Endometrial microvascular endothelial cells (primary cell): ENCODE results near the gene KCNMA1. TPM values are rescaled to one million over a fixed set of nuclear protein-coding genes. Genes with fewer than 3 reads are reported as not detected.

Experiments
- in situ Hi-C: cut with HindIII; loops from 2 replicates; pipeline ENCODE4 v1.10.0; 2017; ENCODE audit warnings: low sequenced_read_pairs, low pct_unique_long_range_greater_than_20kb; ENCODE audit errors: inconsistent ontology term
- total RNA-seq: library from RNA; depleted of rRNA; stranded (reverse); fragments of >200 nt; gene quantifications from one replicate; pipeline ENCODE4 v1.2.3, GENCODE V29; 2015; ENCODE audit errors: inconsistent ontology term

Gene KCNMA1
- total RNA-seq, 1 donor from 2014 or later: 0.09 TPM

DNA sequence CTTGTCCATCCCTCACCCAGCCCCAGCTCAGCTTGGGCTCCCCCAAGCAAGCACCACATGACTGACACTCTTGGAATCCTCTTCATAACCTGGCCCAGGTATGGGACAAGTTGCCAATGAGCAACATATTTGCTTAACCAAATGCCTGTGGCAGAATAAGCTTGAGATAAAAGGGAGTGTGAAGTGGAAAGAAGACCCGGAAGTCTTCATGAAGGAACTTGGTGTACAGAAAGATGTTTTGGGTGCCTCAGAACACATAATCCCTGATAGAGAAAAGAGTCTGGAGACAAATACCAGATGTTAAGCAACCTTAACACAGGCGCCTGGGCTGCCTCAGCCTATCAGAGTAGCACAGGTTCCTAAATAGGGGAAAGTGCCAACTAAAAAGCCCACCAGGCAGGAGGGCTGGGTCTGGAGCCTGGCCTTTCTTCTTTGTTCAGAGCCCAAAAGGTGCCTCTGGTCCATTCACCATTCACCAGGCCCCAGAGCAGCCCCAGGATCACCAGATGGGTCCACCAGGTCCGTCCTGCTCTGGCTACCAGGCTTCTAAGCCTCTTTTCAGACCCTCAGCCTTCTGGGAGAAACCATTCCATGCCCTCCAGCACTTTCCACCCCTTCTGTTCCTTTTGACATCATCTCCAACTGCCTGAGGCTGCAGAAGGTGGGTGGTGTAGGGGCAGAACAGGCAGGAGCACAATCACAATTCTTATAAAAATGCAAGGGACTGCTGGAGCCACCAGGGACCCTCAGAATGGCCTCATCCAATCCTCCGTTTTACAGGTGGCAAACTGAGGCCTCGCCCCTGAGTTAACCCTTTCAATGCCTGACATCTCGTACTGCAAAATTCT is 22.6 kb downstream of the KCNMA1 start:
- in situ Hi-C loops: no loop called here

DNA sequence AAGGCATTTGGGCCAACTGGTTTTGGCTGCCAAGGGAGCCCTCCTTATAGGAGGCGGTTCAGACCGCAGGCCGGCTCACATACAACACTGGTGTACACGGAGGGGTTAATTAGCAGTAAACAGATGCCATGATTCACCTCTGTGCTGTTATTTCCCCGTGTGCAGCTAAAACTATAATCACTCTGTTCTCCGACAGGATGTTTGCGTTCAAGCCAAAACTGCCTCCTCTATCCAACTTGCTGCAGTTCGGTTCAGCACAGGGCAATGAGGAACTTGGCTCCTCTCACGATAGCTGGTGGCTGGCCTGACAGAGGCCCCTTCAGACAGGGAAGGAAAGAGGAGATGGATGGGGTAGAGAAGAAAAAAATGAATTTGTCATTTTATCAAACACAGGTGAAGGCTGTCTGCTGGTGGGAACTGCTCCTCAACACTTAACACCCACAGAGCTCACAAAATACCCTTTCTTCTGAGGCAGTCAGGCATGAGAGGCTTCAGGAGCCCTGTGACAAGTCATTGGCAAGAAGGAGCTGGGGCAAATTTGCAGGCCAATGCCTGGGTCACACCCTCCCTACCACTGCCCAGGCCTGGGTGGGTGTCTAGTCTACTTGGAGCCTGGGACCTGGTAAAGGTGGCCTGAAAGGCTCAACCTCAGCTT is 24.0 kb downstream of the KCNMA1 start:
- in situ Hi-C loops: no loop called here

DNA sequence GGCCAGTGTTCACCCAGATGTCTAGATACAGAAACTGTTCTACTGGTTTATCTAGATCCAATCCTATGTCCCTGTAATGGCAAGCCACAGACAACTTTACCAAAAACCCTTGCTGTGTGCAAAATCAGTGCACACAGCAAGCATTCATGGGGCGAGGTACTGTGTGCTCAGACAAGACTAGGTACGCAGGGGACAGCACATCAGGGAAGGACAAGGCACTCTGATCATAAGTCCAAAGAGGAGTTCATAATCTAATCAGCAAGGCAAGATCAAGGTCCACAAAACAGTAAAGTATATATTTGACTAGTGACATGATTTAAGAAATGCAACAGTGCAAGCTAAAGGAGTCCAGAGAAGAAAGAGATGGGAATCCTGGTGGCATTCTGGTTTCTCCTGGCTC is 25.9 kb downstream of the KCNMA1 start:
- in situ Hi-C loops: no loop called here

DNA sequence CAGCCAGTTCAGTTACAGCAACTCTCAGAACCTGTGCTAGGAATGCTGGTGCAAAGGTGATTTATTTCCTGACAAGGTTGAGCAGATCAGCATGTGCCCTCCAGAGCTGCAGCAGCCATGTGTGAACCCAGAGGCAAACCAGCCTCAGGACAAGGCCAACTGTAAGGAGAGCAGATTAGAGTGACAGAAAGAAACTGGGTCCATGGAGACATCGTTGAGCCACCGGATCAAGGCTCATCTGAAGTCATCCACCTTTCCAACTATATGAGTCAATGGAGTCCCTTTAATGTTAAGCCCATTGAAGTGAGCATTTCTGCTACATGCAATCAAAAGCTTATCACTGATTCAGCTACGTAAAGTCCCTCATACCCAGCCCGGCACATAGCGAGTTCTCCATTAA is 26.4 kb downstream of the KCNMA1 start:
- in situ Hi-C loops: no loop called here

DNA sequence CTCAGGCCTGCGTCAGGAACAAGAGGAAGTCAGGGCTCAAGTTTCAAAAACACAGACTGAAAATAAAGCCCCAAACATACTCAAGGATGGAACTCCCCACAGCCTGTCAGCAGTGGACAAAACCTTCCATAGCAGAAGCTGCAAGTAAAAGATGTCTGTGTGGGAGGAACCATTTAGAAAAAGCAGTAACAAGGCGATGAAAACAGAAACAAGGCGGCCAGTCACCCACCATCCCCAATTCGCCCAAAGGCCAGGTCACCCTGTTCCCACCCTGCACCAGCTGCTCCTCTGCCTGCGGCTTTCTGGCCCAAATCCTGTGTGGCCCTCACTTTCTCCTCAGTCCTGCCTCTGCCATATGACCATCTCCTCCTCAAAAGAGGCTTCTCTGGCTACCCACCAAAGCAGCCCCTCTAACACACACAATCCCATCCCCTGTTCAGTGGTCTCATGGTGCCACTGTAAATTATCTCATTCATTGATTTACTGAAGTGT is 27.8 kb downstream of the KCNMA1 start:
- in situ Hi-C loops: no loop called here

DNA sequence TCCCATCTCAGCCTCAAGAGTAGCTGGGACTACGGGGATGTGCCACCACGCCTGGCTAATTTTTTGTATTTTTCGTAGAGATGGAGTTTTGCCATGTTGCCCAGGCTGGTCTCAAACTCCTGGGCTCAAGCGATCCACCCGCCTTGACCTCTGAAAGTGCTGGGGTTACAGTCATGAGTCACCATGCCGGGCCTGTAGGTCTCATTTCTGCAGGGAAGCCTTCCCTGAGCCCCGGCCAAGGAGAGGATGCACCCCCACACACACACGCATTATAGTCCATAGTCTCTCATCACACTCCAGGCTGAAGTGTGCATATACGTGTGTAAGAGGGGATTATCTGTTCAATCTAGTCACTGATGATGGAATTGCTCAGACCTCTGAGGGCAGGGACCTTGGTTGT is 29.3 kb downstream of the KCNMA1 start:
- in situ Hi-C loops: no loop called here

DNA sequence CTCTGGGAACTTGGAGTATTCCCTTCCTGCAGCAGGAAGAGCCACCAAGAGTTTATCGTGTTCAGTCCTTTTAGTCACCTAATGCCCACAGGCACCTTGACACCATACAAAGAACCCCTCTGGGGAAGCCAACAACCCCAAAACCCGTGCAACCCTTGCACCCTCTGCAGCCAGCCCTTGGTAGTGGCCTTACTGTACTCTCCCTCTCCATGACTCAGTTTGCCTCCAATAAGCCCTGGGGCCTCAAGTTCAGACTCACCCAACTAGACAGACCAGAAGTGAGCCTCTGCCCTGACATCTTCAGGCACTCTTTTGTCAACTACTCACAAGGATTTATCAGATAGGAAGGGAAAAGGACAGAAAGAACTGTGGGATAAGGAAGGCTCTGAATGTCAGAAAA is 30.9 kb downstream of the KCNMA1 start:
- in situ Hi-C loops: no loop called here

DNA sequence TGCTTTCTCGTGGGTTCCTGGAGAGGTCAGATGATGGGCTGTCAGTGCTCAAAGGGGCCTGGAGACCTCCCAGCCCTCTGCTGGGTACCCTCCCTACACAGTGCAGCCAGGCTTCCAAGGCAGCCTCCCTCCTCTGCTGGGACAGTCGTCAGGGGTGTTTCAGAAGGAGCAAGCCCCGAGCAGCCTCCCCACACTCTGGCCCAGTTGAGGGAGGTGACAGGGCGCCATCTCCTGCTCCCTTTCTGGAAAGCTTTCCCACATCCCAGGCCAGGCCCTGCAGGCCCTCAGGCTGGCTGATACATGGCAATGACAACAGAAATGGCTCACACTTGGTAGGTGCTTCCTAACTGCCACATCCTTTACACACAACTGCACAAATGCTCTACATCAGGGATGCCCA is 32.1 kb downstream of the KCNMA1 start:
- in situ Hi-C loops: no loop called here

DNA sequence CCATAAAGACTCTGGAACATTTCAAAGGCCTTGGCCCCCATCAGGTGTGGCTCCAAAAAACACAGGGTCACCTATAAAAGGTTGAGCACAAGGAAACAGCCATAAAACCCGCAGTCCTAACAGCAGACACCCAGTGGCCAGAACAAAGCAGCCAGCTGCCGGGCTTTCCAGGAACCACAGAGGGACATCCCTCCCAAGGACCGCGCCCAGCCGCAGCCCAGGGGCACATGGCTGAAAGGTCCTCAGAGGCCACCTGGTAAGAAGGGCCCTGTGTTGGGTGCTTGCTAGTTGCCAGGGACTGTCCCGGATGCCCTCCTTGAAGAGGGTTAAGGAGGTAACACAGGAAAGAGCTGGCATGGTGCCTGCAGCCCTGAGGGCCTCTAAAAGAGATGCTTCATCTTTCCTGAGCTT is 32.7 kb downstream of the KCNMA1 start:
- in situ Hi-C loops: no loop called here

DNA sequence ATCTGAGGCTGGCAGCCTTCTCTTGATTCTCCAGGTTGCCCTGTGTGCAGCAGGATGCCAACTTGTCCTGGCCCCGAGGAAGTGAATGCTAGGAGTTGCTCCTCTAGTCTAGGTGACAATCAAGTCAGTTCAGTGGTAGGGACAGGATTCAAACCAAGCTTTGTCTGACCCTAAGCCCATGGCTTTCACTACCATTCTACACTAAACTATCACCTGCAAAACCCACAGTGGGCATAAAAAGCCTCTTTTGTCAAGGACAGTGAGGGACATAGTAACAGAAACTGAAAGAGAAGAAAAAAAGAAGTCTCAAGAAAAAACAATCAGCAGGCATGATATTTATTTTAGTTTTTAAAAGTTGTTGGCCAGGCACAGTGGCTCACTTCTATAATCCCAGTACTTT is 33.5 kb downstream of the KCNMA1 start:
- in situ Hi-C loops: no loop called here

DNA sequence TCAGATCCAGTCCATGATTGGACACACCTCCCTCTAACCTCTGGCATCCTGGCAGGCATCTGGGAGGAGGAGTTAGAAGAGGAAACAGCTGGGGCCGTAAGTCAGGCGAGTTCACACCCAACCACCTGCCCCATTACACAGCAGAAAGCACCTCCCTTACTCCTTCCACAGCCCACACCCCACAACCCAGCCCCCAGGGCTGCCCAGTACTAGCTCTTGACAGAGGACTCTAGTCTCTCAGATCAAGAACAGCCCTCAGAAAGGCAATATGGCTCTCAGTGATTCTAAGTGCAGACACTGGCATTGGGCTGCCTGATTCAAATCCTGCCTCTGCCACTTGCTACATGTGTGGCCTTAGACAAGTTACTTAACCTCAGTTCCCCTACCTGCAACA is 34.1 kb downstream of the KCNMA1 start:
- in situ Hi-C loops: no loop called here

DNA sequence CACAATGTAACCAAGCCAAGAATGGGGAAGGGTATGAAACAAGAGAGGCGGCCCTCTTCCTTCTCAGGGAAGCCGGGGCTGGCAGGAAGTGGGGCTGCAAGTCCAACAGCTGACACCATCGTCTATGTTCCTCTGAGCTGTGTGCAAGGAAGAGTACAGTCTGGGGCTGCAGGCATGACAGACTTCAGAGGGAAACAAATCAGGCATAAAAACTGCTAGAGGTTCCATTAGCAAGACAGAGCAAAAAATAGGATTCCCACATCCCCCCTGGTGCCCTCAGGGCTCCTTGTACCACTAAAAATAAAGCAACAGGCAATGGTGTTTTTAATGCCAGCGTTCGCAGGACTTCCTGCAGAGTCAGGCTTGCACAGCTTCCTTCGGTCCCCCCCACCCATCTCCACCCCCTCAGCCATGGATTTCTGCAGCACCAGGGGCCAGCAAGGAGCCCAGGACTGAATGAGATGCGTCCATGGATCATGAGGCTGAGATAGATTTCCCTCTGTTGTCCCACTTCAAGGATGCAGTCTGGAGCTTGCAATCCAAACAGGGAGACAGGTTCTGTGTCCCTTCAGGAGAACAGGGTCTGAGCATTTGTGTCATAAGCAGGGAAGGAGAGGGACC is 34.6 kb downstream of the KCNMA1 start:
- in situ Hi-C loops: no loop called here

DNA sequence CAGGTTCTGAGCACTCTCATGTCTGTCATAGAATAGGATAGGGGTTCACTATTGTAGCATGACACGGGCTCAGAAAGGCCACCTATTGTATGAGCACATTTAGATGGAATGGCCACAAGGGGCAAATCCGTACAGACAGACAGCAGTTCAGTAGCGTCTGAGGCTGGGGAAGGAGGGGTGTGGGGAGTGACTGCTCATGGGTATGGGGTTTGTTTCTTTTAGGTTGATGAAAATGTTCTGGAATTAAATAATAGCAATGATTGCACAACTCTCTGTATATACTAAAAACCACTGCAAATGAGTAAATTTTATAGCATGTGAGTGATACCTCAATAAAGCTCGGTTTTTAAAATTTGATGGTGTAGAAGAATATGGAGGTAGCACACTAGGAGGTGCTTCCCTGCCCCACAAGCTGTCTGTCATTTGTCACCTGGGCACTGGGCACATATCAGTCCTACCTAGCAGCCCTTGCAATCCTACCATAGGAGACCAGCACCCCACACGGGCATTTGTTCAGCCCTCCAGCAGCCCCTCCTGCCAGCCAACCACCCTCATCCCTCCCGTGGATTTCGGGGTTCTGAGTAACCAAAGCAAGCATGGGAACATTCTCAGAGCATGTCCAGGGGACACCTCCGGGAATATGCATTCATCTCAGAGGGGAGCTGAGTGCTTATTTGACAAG is 35.2 kb downstream of the KCNMA1 start:
- in situ Hi-C loops: no loop called here

DNA sequence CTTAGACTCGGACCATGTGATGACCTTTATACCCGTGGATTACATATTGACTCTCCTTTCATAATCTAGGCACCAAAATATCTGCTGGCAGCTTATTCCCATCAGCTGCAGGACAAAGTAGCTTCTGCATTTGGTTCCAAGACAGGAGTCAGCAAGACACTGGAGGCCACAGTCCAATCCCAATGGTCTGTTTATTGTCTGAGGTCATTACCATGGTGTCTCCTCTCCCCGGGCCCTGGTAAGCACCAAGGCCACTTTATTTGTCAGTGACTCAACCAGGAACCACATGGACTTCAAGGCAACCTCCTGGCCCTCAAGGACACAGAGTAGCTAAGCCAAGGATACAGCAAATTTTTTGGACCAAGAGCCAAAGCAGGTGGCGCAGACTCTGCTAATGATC is 36.1 kb downstream of the KCNMA1 start:
- in situ Hi-C loops: no loop called here

DNA sequence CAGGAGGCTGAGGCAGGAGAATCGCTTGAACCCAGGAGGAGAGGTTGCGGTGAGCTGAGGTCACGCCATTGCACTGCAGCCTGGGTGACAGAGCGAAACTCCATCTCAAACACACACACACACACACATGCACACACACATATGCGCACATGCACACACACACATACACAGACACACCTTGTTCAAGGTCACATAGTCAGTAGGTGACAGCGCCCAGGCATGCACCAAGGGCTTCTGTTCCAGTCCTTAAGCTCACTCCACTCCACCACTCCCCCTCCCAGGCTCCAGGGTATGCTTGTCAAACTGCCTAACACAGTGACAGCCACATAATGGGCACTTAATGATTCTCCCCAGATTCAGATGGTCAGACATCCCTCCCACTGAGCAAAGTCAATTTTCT is 37.0 kb downstream of the KCNMA1 start:
- in situ Hi-C loops: no loop called here

DNA sequence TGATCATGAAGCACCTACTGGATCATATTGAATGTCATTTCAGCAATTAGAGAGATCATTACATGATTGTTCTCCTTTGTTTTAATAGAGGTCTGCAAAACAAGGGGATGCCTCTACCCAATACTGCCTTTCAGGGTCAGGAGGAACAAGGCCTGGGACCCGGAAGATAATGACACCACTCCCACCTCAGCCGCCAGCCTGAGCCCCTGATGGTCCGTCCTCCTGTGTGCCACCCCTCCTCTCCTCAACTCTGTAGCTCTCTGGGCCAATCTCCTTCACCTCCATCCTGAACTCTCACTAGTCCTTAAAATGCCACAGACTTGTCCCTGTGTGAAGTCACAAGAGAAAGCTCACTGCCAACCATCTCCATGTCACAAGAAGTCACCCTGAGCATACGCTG is 38.0 kb downstream of the KCNMA1 start:
- in situ Hi-C loops: no loop called here

DNA sequence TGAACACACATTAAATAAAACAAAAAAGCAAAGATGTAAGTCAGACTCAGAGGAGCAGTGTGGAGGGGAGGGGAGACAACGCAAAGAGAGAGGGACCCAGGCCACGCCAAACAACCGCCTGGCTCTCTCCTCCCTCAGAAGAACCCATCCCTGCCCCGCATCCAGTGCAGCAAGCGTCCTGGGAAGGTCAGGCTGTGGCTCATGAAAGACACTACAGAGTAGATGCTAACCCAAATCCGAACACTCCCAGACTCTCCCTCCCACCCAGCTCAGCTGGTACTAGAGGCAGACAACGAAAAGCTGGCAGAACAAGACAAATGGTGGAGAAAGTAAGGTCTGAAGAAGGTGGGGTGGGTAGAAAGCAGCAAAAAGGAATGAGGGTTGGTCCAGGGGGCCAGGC is 39.0 kb downstream of the KCNMA1 start:
- in situ Hi-C loops: no loop called here

DNA sequence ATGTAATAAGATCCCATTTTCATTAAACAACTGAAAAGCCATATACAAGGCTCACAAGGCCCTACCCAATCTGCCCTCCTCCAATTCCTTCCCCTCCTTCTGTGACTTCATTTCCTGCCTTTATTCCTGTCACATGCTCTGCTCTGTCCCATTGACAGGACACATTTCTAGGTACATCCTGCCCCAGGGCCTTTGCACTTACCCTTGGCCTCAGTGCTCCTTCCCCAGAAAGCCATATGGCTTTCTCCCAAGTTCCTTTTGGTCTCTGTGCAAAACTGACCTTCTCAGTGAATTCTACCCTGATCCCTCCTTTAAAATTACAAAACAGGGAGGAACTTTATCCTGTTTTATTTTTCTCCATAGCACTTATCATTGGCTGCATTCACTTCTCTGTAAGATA is 40.0 kb downstream of the KCNMA1 start:
- in situ Hi-C loops: no loop called here

DNA sequence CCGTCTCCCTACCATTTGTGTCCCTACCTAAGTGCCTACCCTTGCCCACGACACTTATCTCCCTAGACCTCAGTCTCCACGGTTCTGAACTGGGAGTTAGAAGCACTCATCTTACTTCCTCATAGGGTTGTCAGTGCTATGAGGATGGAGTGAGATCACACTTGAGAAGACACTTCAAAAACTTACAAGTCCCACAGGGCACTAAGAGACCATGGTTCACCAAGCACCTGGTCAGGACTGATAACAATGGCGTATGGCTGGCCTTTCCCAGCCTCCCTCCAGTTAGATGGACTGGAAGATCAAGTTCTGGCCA is 43.2 kb downstream of the KCNMA1 start:
- in situ Hi-C loops: no loop called here
